ENCODE data around the gene CCDC85B. TPM values are rescaled to one million over a fixed set of nuclear protein-coding genes. Genes with fewer than 3 reads are reported as not detected.

CCDC85B gene
- 116 and 144 TPM in 2 replicates for total RNA-seq

GRCh38 chr11:65890324-65891218 is at the start of gene CCDC85B:
Gene CCDC85B (plus strand): TSS chr11:65890673. CDS start chr11:65890784, 111 bp downstream.

GRCh38 chr11:65857853-65858680 is 32.4 kb upstream of the CCDC85B start, which contains the start of gene CFL1:
Gene CFL1 (minus strand): TSS chr11:65858180. CDS start chr11:65858099, 81 bp downstream.

DNA sequence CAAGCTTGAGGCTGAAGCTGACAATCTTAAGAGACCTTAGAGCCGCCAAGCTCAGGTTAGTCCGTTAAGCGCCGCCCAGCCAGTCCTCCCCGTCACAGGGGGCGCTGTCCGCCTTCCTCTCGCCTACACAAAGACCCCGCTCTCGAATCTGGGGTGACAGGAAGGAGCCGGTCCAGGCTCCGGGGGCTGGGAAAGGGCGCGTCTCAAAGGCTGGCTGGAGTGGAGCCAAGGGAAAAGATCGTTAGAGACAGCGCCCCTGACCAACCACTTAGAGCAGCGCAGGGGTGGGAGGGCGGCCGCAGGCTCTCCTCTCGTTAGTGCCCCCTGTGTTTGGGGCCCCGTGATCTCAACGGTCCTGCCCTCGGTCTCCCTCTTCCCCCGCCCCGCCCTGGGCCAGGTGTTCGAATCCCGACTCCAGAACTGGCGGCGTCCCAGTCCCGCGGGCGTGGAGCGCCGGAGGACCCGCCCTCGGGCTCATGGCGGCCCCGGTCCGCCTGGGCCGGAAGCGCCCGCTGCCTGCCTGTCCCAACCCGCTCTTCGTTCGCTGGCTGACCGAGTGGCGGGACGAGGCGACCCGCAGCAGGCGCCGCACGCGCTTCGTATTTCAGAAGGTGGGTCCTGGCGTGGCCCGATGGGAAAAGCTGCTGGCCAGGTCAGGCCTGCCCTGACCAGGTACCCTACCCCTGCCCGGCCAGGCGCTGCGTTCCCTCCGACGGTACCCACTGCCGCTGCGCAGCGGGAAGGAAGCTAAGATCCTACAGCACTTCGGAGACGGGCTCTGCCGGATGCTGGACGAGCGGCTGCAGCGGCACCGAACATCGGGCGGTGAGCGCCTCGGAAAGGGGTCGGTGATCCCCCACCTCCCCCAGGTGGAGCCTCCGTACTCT is 30.0 kb upstream of the CCDC85B start, which contains the start of gene MUS81:
Gene MUS81, plus strand, starts transcription at position 156 of the 887 bp plus-strand sequence. Its CDS starts 321 bp downstream, at position 477.

DNA sequence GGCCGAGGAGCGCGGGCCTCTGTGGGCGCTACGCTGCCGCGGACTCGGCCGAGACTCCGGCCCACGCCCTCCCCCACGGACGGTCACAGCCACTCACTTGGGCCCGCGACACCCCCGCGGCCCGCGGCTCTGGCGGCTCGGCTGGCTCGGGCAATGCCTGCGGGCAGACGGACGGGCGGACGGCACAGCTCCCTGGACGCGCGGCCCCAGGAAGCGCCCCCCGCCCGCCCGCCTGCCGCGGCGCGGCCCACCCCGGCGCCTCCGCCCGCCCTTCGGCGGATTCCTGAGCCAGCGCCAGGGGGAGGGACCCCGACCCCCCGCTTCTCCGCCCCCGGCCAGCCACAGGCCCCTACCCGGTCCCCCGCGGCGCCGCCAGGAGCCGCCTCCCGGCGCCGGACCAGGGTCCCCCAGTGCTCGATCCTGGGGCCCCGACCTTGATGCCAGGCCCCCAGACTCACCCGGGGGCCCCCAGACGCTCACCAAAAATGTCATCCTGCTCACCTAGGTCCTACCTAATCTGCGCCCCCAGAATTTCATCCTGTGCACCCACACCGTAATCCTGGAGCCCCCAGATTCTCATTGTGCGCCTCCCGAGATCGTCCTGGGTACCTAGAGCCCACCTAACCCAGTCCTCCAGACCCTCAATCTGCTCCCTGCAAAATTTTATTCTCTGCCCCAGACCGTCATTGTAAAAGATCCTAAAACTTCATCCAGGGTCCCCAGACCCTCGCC is 17.7 kb upstream of the CCDC85B start, which contains the start of gene EFEMP2:
Gene EFEMP2, minus strand, starts transcription at position 215 of the 732 bp plus-strand sequence. CDS start 446 bp downstream, outside the sequence.

DNA sequence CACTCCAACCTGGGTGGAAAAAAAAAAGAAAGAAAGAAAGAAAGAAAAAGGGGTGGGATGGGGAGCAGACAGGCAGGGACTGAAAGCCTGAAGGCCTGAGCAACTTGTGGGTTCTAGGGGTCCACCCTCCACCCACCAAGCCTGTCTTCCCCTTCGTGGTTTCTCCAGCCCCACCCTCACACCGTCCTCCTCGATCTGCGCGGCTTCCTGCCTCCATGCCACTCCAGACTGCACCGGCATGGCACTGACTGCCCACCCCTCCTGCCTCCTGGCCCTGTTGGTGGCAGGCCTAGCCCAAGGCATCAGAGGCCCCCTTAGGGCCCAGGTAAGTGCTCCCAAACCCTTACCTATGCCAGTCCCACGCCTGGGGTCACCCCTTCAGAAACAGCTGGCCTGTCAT is 10.9 kb upstream of the CCDC85B start, which contains the start of gene CTSW:
Gene CTSW, plus strand, starts transcription at position 221 of the 400 bp plus-strand sequence. Its CDS starts 18 bp downstream, at position 239.

GRCh38 chr11:65888163-65888814 is 2.2 kb upstream of the CCDC85B start, which contains the start of gene FIBP:
Gene FIBP (minus strand): TSS chr11:65888471. CDS start chr11:65888418, 53 bp downstream.

DNA sequence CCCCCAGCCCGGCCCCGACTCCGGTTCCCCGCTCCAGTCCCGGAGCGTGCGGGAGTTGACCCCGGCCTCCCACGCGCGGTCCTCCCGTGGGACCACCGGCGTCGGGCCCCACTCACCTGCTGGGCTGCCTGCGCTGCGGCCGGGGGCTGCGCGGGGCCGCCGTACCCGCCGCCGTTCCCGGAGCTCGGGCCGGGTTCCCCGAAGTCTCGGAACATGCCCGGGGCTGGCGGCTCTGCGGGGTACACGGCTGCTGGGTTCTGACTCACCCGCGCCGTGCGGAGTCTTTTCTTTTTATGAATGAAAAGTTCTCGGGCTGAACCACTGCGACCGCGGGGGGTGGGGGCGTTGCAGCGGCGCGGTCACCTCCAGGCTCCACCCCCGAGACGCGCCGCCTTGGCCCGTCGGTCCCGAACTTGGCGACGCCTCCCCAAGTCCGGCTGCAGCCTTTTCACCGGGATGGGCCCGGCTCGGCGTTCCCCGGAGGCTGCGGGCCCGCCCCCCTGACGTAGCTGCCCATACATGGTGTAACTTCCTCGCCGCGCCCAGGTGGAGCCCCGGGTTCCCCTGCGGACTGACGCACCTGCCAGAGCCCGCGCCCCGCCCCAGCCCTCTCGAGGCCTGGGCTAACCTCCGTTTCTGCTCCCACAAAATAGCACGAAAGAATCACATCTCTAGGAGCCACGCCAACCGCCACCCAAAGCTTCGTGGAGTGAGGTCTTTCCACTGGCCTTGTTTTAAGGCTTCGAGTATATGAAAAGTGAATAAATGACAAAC is 9.8 kb downstream of the CCDC85B start, which contains the start of gene FOSL1:
Gene FOSL1, minus strand, starts transcription at position 264 of the 774 bp plus-strand sequence. Its CDS starts 49 bp downstream, at position 215.

GRCh38 chr11:65918211-65919140 is 28.0 kb downstream of the CCDC85B start, which contains the start of gene C11orf68:
Gene C11orf68 (minus strand): TSS chr11:65919062. CDS start chr11:65919031, 31 bp downstream.

GRCh38 chr11:65919141-65919572 is 28.7 kb downstream of the CCDC85B start, which contains the start of gene DRAP1:
Gene DRAP1 (plus strand): TSS chr11:65919426. CDS start chr11:65919502, 76 bp downstream.

Other genes starting within 250 kb of the CCDC85B start
- 36.7 and 42.9 TPM in 2 replicates for gene RELA, start 227.8 kb upstream of the CCDC85B start, total RNA-seq
- 24.8 and 29.6 TPM in 2 replicates for gene KAT5, start 178.4 kb upstream of the CCDC85B start, total RNA-seq
- 52.8 and 80.4 TPM in 2 replicates for gene RNASEH2C, start 169.9 kb upstream of the CCDC85B start, total RNA-seq
- gene AP5B1, start 109.7 kb upstream of the CCDC85B start, total RNA-seq: 8.9 and 13.4 TPM in 2 replicates
- not detected in 2 replicates for gene OVOL1, start 103.6 kb upstream of the CCDC85B start, total RNA-seq
- 1.1 and 2.4 TPM in 2 replicates for gene SNX32, start 56.7 kb upstream of the CCDC85B start, total RNA-seq
- 674 and 1,158 TPM in 2 replicates for gene CFL1, start 32.5 kb upstream of the CCDC85B start, total RNA-seq
- 25.0 and 48.3 TPM in 2 replicates for gene MUS81, start 30.2 kb upstream of the CCDC85B start, total RNA-seq
- 173 and 216 TPM in 2 replicates for gene EFEMP2, start 17.9 kb upstream of the CCDC85B start, total RNA-seq
- gene CTSW, start 10.8 kb upstream of the CCDC85B start, total RNA-seq: not detected in 2 replicates
- 160 and 177 TPM in 2 replicates for gene FIBP, start 2.2 kb upstream of the CCDC85B start, total RNA-seq
- 4.9 and 8.5 TPM in 2 replicates for gene FOSL1, start 9.7 kb downstream of the CCDC85B start, total RNA-seq
- 16.1 and 18.1 TPM in 2 replicates for gene C11orf68, start 28.4 kb downstream of the CCDC85B start, total RNA-seq
- 84.4 and 99.7 TPM in 2 replicates for gene DRAP1, start 28.8 kb downstream of the CCDC85B start, total RNA-seq
- gene TSGA10IP, start 54.8 kb downstream of the CCDC85B start, total RNA-seq: not detected in 2 replicates
- gene SART1, start 71.1 kb downstream of the CCDC85B start, total RNA-seq: 21.1 and 42.0 TPM in 2 replicates
- gene EIF1AD, start 111.5 kb downstream of the CCDC85B start, total RNA-seq: 16.4 and 21.5 TPM in 2 replicates
- gene BANF1, start 111.8 kb downstream of the CCDC85B start, total RNA-seq: 59.3 and 101 TPM in 2 replicates
- 0.70 TPM in 1 of 2 replicates, not detected in the other for gene CST6, start 121.3 kb downstream of the CCDC85B start, total RNA-seq
- gene CATSPER1, start 135.8 kb downstream of the CCDC85B start, total RNA-seq: not detected in 2 replicates
- gene GAL3ST3, start 158.5 kb downstream of the CCDC85B start, total RNA-seq: not detected in 2 replicates
- gene SF3B2, start 161.7 kb downstream of the CCDC85B start, total RNA-seq: 121 and 132 TPM in 2 replicates
- gene PACS1, start 179.6 kb downstream of the CCDC85B start, total RNA-seq: 35.2 and 42.0 TPM in 2 replicates

All from pericardium fibroblast (primary cell).